ENCODE data around the gene MLXIP. TPM values are rescaled to one million over a fixed set of nuclear protein-coding genes. Genes with fewer than 3 reads are reported as not detected.

MLXIP gene
- total RNA-seq, 1 donor from 2014 or later = 34.2 TPM

DNA sequence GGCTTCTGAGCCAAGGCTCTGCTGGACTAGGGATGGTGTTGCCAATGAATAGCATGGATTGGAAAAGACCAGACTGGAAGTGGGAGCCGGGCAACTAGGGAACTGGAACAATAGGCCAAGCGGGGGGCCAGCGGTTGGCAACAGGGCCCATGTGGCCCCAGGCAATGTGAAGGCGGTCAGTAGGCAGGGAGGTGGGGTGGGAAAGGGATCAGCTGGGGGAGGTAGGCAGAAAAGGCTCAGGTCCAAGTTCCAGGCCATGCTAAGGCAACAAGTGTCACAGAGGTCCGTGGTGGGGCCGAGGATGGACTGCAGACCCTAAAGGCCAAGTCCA lies 14.9 kb upstream of the MLXIP start:
- peaks cover 5% of the 10 kb centered on the region for H3K36me3 ChIP-seq (ENCODE audit: control insufficient read depth, insufficient read depth, low read length)
- peak overlapping the region; percentile 4 for H3K4me3 ChIP-seq (ENCODE audit: low read depth, low read length)
- DNase-seq (ENCODE audit: low read depth) = no peak
- H3K27me3 ChIP-seq (ENCODE audit: control insufficient read depth, insufficient read depth, low read length) = no peaks in the 10 kb centered on the region
- TF ChIP-seq, protein P1, sequence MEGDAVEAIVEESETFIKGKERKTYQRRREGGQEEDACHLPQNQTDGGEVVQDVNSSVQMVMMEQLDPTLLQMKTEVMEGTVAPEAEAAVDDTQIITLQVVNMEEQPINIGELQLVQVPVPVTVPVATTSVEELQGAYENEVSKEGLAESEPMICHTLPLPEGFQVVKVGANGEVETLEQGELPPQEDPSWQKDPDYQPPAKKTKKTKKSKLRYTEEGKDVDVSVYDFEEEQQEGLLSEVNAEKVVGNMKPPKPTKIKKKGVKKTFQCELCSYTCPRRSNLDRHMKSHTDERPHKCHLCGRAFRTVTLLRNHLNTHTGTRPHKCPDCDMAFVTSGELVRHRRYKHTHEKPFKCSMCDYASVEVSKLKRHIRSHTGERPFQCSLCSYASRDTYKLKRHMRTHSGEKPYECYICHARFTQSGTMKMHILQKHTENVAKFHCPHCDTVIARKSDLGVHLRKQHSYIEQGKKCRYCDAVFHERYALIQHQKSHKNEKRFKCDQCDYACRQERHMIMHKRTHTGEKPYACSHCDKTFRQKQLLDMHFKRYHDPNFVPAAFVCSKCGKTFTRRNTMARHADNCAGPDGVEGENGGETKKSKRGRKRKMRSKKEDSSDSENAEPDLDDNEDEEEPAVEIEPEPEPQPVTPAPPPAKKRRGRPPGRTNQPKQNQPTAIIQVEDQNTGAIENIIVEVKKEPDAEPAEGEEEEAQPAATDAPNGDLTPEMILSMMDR (IDR thresholded peaks at IDR 0.05; ENCODE audit: insufficient read depth, low read length, poor library complexity, severe bottlenecking) = no peak

DNA sequence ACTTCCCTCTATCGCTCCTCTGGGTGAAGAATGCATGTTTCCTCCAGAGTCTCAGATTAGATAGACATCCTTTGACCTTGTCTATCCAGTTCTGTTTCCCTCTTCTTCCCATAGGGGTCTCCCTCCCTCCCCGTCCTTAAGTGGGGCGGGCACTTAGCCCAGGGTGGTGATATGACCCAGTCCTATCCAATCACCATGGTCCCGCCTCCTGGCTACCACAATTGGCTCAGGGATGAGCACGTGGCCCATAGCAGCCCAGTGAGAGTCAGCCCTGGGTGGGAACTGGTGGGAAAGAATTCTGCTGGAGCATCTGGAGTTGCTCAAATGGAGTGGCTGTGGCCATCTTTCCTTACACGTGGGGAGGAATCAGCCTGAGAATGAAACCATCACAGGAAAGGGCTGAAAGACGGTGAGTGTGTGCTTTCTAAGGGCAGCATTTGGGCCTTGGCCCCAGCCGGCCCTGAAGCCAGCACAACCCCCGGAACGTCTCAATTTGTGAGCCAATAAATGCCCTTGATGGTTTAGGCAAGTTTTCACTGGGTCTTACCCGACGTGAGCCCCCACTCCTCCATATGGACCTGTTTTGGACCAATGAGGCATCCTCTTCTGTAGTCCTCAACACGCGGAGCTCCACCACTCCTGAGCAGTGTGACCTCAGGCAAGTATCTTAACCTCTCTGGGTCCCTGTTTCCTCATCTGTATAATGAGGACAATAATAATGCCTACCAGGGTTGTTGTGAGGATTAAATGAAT lies 14.4 kb upstream of the MLXIP start:
- H3K36me3 ChIP-seq (ENCODE audit: control insufficient read depth, insufficient read depth, low read length) = peaks cover 3% of the 10 kb centered on the region
- H3K4me3 ChIP-seq (ENCODE audit: low read depth, low read length) = no peak overlapping the region
- peak; percentile 93 for DNase-seq (ENCODE audit: low read depth)
- no peaks in the 10 kb centered on the region for H3K27me3 ChIP-seq (ENCODE audit: control insufficient read depth, insufficient read depth, low read length)
- TF ChIP-seq, protein P1 (IDR thresholded peaks at IDR 0.05; ENCODE audit: insufficient read depth, low read length, poor library complexity, severe bottlenecking) = peak; percentile 68

DNA sequence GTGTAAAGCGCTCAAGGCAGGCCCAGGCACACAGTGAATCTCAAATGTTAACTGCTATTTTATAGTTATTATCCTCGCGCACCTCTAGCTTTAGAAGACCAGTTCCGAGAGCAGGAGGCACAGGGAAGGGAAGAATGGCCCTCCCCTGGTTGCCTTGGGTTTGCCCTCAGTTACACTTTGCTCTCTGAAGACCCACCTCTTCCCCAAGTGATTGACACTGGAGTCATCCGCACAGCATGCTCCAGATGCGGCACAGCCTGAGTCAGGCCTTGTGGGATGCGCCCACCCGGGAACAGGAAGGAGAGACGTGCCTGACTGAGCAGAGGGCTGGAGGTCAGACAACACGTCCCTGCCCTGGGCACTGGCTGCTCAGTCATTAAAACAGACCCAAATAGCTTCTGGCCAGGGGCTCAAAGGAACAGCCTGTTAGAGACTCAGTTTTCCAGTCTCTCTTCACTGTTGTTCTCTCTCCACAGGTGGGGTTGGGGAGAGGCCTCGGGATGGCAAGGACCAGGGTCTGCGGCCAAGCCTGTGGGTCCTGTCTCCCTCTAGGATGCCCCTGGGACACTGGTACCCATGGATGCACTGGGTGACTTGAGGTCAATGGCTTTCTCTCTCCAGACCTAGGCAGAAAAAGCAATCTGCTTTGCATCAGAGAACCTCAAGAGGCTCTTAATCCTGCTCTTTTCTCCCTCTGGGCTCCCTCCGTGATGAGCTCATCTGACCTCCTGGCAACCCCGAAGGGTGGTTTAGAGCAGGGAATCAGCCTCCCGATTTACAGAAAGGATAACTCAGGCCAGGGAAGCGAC lies 13.6 kb upstream of the MLXIP start:
- Histone ChIP-seq H3K4me3 (ENCODE audit: low read depth, low read length) (no peak overlapping the region), H3K27me3 (ENCODE audit: control insufficient read depth, insufficient read depth, low read length) (no peaks in the 10 kb centered on the region), H3K36me3 (ENCODE audit: control insufficient read depth, insufficient read depth, low read length) (no peaks in the 10 kb centered on the region)
- DNase-seq (ENCODE audit: low read depth) = peak; percentile 91
- TF ChIP-seq, protein P1 (IDR thresholded peaks at IDR 0.05; ENCODE audit: insufficient read depth, low read length, poor library complexity, severe bottlenecking) = no peak

DNA sequence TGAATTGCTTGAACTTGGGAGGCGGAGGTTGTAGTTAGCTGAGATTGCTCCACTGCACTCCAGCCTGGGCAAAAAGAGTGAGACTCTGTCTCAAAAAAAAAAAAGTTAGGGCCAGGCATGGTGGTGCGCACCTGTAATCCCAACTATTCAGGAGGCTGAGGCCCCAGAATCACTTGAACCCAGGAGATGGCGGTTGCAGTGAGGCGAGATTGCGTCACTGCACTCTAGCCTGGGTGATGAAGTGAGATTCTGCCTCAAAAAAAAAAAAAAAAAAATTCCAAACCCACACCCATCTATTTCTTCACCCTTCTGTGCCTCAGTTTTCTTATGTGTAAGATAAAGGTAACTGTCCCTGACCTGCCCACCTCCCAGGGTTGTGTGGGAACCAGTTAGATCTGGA lies 11.0 kb upstream of the MLXIP start:
- no peaks in the 10 kb centered on the region for H3K27me3 ChIP-seq (ENCODE audit: control insufficient read depth, insufficient read depth, low read length)
- H3K4me3 ChIP-seq (ENCODE audit: low read depth, low read length) = no peak overlapping the region
- no peak for DNase-seq (ENCODE audit: low read depth)
- no peaks in the 10 kb centered on the region for H3K36me3 ChIP-seq (ENCODE audit: control insufficient read depth, insufficient read depth, low read length)
- TF ChIP-seq, protein P1 (IDR thresholded peaks at IDR 0.05; ENCODE audit: insufficient read depth, low read length, poor library complexity, severe bottlenecking) = no peak

DNA sequence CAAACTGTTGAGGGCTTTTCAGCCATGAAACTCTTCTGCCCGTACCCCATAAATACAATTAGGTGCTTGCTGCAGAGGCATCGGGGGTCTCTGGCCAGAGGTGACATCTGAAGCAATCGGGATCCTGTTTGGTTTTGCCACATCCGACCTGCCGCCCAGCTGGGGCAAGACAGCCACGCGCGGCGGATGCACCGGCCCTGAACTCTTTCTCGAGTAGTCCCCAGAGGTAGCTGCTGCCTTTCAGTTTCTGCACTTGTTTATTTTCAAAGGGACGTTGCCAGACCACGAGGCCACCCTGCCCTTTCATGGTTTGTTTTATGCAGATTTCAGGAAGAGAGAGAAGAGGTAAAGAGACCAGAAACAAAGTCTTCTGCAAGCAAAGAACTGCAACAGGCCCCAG lies 10.6 kb upstream of the MLXIP start:
- Histone ChIP-seq H3K27me3 (ENCODE audit: control insufficient read depth, insufficient read depth, low read length) (no peaks in the 10 kb centered on the region), H3K4me3 (ENCODE audit: low read depth, low read length) (no peak overlapping the region), H3K36me3 (ENCODE audit: control insufficient read depth, insufficient read depth, low read length) (no peaks in the 10 kb centered on the region)
- TF ChIP-seq, protein P1 (IDR thresholded peaks at IDR 0.05; ENCODE audit: insufficient read depth, low read length, poor library complexity, severe bottlenecking) = no peak
- no peak for DNase-seq (ENCODE audit: low read depth)

Measured in kidney epithelial cell (primary cell).